NCI-H2196 (cell line): Measurements from ENCODE around the gene ACSM2B.
"Not testable (repeated sequence)": the region's sequence is repeated elsewhere in the genome, so short reads cannot be mapped to it uniquely, and the experiment has no call there.

Source experiments
- DNase-seq: peaks from one replicate; lab custom pipeline; 2025; ENCODE audit not compliant: unreplicated experiment; lab: John Stamatoyannopoulos, UW

ACSM2B gene

GRCh38 chr16:20595694-20596093 lies 19.5 kb upstream of the ACSM2B start:
- not testable (repeated sequence) for DNase-seq

GRCh38 chr16:20595068-20595467 lies 18.9 kb upstream of the ACSM2B start:
- not testable (repeated sequence) for DNase-seq

- not testable (repeated sequence) for DNase-seq
Measured at GRCh38 chr16:20592780-20593179, 16.6 kb upstream of the ACSM2B start.

GRCh38 chr16:20589486-20589885 lies 13.3 kb upstream of the ACSM2B start:
- not testable (repeated sequence) for DNase-seq

GRCh38 chr16:20587645-20588074 lies 11.5 kb upstream of the ACSM2B start:
- not testable (repeated sequence) for DNase-seq

GRCh38 chr16:20586716-20587115 lies 10.5 kb upstream of the ACSM2B start:
- not testable (repeated sequence) for DNase-seq

- DNase-seq = not testable (repeated sequence)
Measured at GRCh38 chr16:20586112-20586511, 9.9 kb upstream of the ACSM2B start.

GRCh38 chr16:20580487-20581259 lies 4.5 kb upstream of the ACSM2B start:
- DNase-seq = not testable (repeated sequence)

- not testable (repeated sequence) for DNase-seq
Measured at GRCh38 chr16:20578091-20578490, 1.9 kb upstream of the ACSM2B start.

GRCh38 chr16:20569117-20569651 lies 7.0 kb downstream of the ACSM2B start:
- DNase-seq = not testable (repeated sequence)

GRCh38 chr16:20568404-20568803 lies 7.8 kb downstream of the ACSM2B start:
- no peak for DNase-seq

- DNase-seq = no peak
Measured at GRCh38 chr16:20566864-20567263, 9.3 kb downstream of the ACSM2B start.

GRCh38 chr16:20565334-20565733 lies 10.8 kb downstream of the ACSM2B start:
- DNase-seq = not testable (repeated sequence)

- not testable (repeated sequence) for DNase-seq
Measured at GRCh38 chr16:20564218-20564617, 11.9 kb downstream of the ACSM2B start.

- DNase-seq = not testable (repeated sequence)
Measured at GRCh38 chr16:20555628-20556027, 20.5 kb downstream of the ACSM2B start.

GRCh38 chr16:20554689-20555088 lies 21.5 kb downstream of the ACSM2B start:
- DNase-seq = not testable (repeated sequence)

GRCh38 chr16:20553493-20553892 lies 22.7 kb downstream of the ACSM2B start:
- DNase-seq = not testable (repeated sequence)

GRCh38 chr16:20546951-20547350 lies 29.2 kb downstream of the ACSM2B start:
- not testable (repeated sequence) for DNase-seq

GRCh38 chr16:20546278-20546853 lies 29.8 kb downstream of the ACSM2B start:
- DNase-seq = not testable (repeated sequence)

GRCh38 chr16:20540603-20541316 lies 35.4 kb downstream of the ACSM2B start:
- DNase-seq = not testable (repeated sequence)

GRCh38 chr16:20538687-20539086 lies 37.5 kb downstream of the ACSM2B start:
- no peak for DNase-seq
